Putamen (tissue), 1 donor: ENCODE data around the gene FXN.
A peak's percentile ranks its signal among the peaks of the same experiment; 100 is the strongest.

ENCODE experiments used
- DNase-seq: peaks from one replicate; pipeline ENCODE4 v3.0.0-alpha.2; 2016; ENCODE audit warnings: low spot score

FXN gene

DNA sequence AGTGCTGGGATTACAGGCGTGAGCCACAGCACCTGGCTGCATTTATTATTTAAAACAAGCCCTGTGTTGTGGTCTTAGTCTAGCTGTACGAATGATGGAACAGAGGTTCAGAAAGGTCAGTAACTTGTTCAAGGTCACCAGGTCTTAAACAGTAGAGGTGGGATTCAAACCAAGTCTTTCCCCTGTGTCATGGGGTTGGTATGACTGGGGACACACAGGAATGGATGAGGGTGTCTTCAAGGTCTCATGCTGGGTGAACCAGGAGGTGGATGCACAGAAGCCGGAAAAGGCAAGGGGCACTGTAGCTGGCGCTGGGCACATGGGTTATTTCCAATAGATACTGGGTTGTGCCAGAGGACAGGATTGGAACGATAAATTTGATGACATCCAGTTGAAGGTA, 106.3 kb downstream of the FXN start:
- DNase-seq: no peak

DNA sequence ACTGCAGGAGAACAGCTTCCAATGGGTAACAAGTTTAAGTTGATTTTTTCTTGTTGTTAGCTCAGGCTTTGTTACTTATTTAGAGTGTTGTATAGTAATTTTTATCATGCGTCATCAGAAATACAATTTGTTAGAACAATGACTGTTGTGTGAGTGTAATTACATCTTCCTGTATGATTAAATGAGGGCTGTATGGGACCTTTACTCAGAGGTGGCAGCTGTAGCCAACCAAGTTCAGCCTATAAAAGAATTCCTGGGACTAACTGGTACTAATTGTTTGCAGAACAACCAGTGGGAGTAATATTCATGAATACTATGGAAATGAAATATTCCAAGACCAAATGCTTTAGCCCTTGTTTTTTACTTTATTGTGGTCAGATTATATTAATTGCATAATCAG, 107.7 kb downstream of the FXN start:
- DNase-seq: no peak

DNA sequence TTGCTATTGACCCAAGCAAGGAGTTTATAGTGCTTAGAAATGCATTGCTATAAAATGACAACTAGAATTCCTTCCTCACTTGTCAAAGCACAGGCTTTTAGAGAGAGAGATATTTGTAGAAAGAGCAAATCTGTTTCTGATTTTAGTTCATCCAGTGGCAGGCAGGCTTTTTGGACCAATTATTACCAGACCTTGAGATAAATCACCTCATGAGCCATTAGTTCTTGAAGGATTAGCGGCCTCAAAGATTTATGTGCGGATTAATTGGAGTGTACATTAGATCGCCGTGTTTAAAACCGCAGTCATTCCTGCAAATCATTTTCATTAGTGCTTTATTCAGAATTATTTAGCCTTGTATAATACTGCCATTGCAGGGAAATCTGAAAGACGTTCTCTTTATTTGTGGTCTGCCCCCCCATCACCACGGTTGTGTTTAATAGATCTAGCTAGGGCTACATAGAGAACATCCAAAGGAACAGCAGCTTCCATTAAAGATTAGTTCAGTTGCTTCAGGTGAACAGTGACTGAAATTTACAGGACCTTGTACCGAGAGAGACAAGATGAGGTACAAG, 109.7 kb downstream of the FXN start:
- no peak for DNase-seq

DNA sequence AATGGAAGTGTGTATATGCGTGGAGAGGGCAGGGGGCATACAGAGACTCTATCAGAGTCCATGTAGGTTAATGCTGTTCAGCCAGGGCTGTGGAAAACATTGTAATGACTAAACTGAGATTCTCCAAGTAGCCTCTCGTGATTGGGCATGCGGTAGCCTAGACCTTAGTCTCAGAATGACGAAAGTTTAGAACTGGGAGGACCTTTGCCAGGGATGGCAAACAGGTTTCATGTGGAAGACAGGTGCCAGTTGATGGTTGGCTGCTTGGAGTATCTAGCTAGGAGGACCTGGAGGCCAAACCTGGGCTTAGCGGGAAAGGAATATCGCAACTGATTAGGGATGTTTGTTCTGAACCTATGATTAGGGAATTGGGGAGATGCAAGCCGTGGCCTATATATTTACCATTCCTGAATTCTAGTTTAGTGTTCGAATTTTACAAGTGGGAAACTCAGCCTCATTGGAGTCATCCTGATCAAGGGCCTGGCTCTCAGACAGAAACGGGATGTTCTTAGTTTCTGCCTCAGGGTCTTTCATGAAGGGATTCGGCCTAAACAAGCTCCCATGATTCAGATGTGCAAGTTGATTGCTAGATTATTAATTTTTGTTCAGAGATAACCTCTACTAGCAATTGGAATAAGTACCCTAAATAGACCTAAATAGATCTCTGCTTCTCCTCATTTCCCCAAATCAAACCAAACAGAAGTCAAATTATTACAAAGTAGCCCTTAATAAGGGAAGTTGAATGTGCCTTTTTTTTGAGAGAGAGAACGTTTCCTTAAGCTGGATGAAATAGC, 111.7 kb downstream of the FXN start:
- DNase-seq: no peak

DNA sequence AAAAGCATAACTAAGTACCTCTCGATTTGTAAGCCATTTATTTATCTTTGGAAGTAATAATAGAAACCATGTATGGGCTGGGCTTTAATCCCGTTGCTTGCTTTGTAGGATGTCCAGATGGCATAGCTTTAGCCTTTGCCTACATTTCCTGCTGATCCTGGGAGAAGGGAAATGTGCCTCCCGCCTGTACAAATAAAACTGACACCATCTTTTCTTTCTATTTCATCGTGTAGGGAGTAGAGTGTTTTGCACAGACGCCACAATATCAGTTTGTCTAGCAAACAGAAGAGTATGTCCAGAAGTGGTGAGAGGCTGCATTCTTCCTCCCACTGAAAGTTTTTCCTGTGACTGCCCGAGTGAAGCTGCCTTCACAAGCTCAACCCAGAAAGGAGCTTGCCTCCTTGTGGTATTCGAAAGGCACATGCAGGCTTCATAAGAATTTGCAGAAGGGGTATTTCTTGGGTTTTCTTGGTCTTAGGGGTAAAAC, 113.8 kb downstream of the FXN start:
- peak; percentile 23 for DNase-seq
